Endodermal cell (in vitro differentiated cells): ENCODE results near the gene ACACA. TPM values are rescaled to one million over a fixed set of nuclear protein-coding genes. Genes with fewer than 3 reads are reported as not detected.
A peak's percentile ranks its signal among the peaks of the same experiment; 100 is the strongest.
"Not testable (repeated sequence)": the region's sequence is repeated elsewhere in the genome, so short reads cannot be mapped to it uniquely, and the experiment has no call there.

Experiments used
- DNase-seq: peaks from one replicate; pipeline ENCODE4 v3.0.0-alpha.2; 2017
- H3K27ac ChIP-seq: 2 replicates; pipeline ENCODE4 v1.5.1; 2013; ENCODE audit warnings: mild to moderate bottlenecking, low read depth, low read length, moderate library complexity
- H3K27me3 ChIP-seq: 2 replicates; pipeline ENCODE4 v1.6.1; 2013; ENCODE audit warnings: mild to moderate bottlenecking, low read length, moderate library complexity; ENCODE audit not compliant: insufficient read depth, control insufficient read depth, poor library complexity, severe bottlenecking
- H3K36me3 ChIP-seq: 2 replicates; pipeline ENCODE4 v1.7.0; 2013; ENCODE audit warnings: mild to moderate bottlenecking, low read length, moderate library complexity; ENCODE audit not compliant: control insufficient read depth, insufficient read depth
- H3K4me1 ChIP-seq: one replicate; pipeline ENCODE4 v1.7.0; 2013; ENCODE audit warnings: low read length; ENCODE audit not compliant: control insufficient read depth, insufficient read depth
- H3K4me3 ChIP-seq: 2 replicates; pipeline ENCODE4 v1.5.1; 2013; ENCODE audit warnings: mild to moderate bottlenecking, low read length, moderate library complexity
- H3K9ac ChIP-seq: 2 replicates; pipeline ENCODE4 v1.6.1; 2013; ENCODE audit warnings: mild to moderate bottlenecking, low read length, moderate library complexity; ENCODE audit not compliant: poor library complexity, severe bottlenecking; ENCODE audit errors: extremely low read depth
- H3K9me3 ChIP-seq: 2 replicates; pipeline ENCODE4 v1.6.1; 2013; ENCODE audit warnings: mild to moderate bottlenecking, low read length, moderate library complexity; ENCODE audit not compliant: control insufficient read depth
- H3K27ac Mint-ChIP-seq: 2 replicates; pipeline ENCODE4 v1.8.0; 2020; ENCODE audit warnings: mixed read lengths
- H3K27me3 Mint-ChIP-seq: 2 replicates; pipeline ENCODE4 v1.8.0; 2021; ENCODE audit warnings: mild to moderate bottlenecking, mixed read lengths; ENCODE audit not compliant: insufficient read depth
- H3K36me3 Mint-ChIP-seq: 2 replicates; pipeline ENCODE4 v1.8.0; 2020; ENCODE audit warnings: low read depth, mixed read lengths
- H3K4me1 Mint-ChIP-seq: 2 replicates; pipeline ENCODE4 v1.8.0; 2020; ENCODE audit warnings: mixed read lengths
- H3K4me3 Mint-ChIP-seq: 2 replicates; pipeline ENCODE4 v1.8.0; 2020; ENCODE audit warnings: mild to moderate bottlenecking, moderate library complexity, mixed read lengths
- H3K9me3 Mint-ChIP-seq: 2 replicates; pipeline ENCODE4 v1.8.0; 2020; ENCODE audit warnings: mild to moderate bottlenecking, mixed read lengths
- WGBS, 2 experiments: methylation state at CpG; one replicate each; pipeline versions ENCODE4 v1.1.5 to v1.1.7; 2013; ENCODE audit warnings: missing lambda C conversion rate in 2 of 2, mixed read lengths in 1 of 2; ENCODE audit not compliant: insufficient coverage in 1 of 2, insufficient read length in 1 of 2; 5-methylcytosine and 5-hydroxymethylcytosine counted together
- total RNA-seq, 2 donors: library from RNA; stranded (reverse); fragmentation: NEBNext Ultra II Directional in 1 of 2; extraction: Animal tissue kit (Norgen Biotek cat#: 25700) in 1 of 2; gene quantifications; 2 replicates in 1 of 2; 3 replicates in 1 of 2; pipeline ENCODE4 v1.2.1, GENCODE V29; 2021
- TF ChIP-seq, protein P1 (sequence below): fragments of 200-600 bp; sonication (generic); conservative IDR thresholded peaks from 2 replicates; pipeline ENCODE4 v1.5.0; 2021; ENCODE audit warnings: antibody characterized with exemption, mild to moderate bottlenecking

Gene ACACA
- total RNA-seq, 2 donors from 2014 or later: 66.7 to 68.6 TPM

GRCh38 chr17:37417852-37418251 is 11.2 kb upstream of the ACACA start:
- Histone ChIP-seq H3K4me1 (no peaks in the 10 kb centered on the region), H3K4me3 (no peak overlapping the region), H3K9me3 (peaks cover 6% of the 10 kb centered on the region), H3K27me3 (no peaks in the 10 kb centered on the region), H3K9ac (no peak overlapping the region), H3K27ac (no peak overlapping the region), H3K36me3 (peaks cover 64% of the 10 kb centered on the region)
- 98 to 100% methylated on average over 1 to 2 of the region's 2 CpGs for WGBS, 2 experiments
- DNase-seq: no peak
- Mint-ChIP-seq H3K36me3 (peaks cover 58% of the 10 kb centered on the region), H3K4me3 (no peak overlapping the region), H3K4me1 (peaks cover 3% of the 10 kb centered on the region), H3K27me3 (no peaks in the 10 kb centered on the region), H3K9me3 (peaks cover 6% of the 10 kb centered on the region), H3K27ac (no peak overlapping the region)
- TF ChIP-seq, protein P1, sequence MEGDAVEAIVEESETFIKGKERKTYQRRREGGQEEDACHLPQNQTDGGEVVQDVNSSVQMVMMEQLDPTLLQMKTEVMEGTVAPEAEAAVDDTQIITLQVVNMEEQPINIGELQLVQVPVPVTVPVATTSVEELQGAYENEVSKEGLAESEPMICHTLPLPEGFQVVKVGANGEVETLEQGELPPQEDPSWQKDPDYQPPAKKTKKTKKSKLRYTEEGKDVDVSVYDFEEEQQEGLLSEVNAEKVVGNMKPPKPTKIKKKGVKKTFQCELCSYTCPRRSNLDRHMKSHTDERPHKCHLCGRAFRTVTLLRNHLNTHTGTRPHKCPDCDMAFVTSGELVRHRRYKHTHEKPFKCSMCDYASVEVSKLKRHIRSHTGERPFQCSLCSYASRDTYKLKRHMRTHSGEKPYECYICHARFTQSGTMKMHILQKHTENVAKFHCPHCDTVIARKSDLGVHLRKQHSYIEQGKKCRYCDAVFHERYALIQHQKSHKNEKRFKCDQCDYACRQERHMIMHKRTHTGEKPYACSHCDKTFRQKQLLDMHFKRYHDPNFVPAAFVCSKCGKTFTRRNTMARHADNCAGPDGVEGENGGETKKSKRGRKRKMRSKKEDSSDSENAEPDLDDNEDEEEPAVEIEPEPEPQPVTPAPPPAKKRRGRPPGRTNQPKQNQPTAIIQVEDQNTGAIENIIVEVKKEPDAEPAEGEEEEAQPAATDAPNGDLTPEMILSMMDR: no peak

DNA sequence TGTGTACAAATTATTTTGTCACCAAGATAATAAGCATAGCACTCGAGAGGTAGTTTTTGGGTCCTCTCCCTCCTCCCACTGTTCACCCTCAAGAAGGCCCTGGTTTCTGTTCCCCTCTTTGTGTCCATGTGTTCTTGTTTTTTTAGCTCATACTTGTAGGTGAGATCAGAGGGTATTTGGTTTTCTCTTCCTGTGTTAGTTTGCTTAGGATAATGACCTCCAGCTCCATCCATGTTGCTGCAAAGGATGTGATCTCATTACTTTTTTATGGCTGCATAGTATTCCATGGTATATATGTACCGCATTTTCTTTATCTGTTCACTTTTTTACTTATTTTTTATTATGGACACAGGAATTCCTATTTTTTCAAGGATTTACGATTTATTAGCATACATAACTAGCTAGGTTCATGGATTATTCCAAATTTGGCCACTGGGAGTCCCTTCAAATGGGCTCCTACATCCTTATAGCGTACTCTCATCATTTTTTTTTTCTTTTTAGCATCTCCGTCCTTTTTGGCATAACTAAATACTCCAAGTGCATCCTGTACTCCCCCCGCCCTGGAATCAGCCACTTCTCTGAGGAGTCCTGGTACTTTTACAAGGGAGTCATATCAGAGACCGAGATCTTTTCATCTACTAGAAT is 7.4 kb upstream of the ACACA start:
- Histone ChIP-seq H3K27ac (no peak overlapping the region), H3K4me1 (no peaks in the 10 kb centered on the region), H3K4me3 (no peak overlapping the region), H3K9me3 (peaks cover 6% of the 10 kb centered on the region), H3K27me3 (no peaks in the 10 kb centered on the region), H3K36me3 (peaks cover 75% of the 10 kb centered on the region), H3K9ac (no peak overlapping the region)
- Mint-ChIP-seq H3K27ac (no peak overlapping the region), H3K4me3 (no peak overlapping the region), H3K36me3 (peaks cover 64% of the 10 kb centered on the region), H3K4me1 (peaks cover 3% of the 10 kb centered on the region), H3K27me3 (no peaks in the 10 kb centered on the region), H3K9me3 (peaks cover 6% of the 10 kb centered on the region)
- TF ChIP-seq, protein P1: peak; percentile 65
- no peak for DNase-seq
- WGBS, 2 experiments: 96 to 99% methylated on average over 6 to 7 of the region's 7 CpGs

GRCh38 chr17:37410357-37410756 is 3.7 kb upstream of the ACACA start:
- H3K4me3 ChIP-seq: no peak overlapping the region
- no peaks in the 10 kb centered on the region for H3K4me1 ChIP-seq
- 94 to 99% methylated on average over 3 of the region's 3 CpGs for WGBS, 2 experiments
- peaks cover 52% of the 10 kb centered on the region for H3K36me3 ChIP-seq
- Mint-ChIP-seq H3K4me3 (no peak overlapping the region), H3K36me3 (peaks cover 52% of the 10 kb centered on the region), H3K27me3 (no peaks in the 10 kb centered on the region), H3K27ac (no peak overlapping the region), H3K4me1 (peaks cover 12% of the 10 kb centered on the region), H3K9me3 (peaks cover 6% of the 10 kb centered on the region)
- no peaks in the 10 kb centered on the region for H3K27me3 ChIP-seq
- DNase-seq: no peak
- no peak overlapping the region for H3K27ac ChIP-seq
- TF ChIP-seq, protein P1: no peak
- H3K9ac ChIP-seq: no peak overlapping the region
- H3K9me3 ChIP-seq: peaks cover 6% of the 10 kb centered on the region

- peaks cover 37% of the 10 kb centered on the region for H3K36me3 Mint-ChIP-seq
- 95% methylated on average over 13 of the region's 13 CpGs for WGBS, 2 experiments
- H3K27ac ChIP-seq, H3K9me3 ChIP-seq, H3K9ac ChIP-seq, H3K9me3 Mint-ChIP-seq, H3K27me3 ChIP-seq, H3K27me3 Mint-ChIP-seq, H3K4me1 ChIP-seq, DNase-seq: not testable (repeated sequence)
- Histone ChIP-seq H3K36me3 (peaks cover 35% of the 10 kb centered on the region), H3K4me3 (peak overlapping the region; percentile 96)
- H3K4me1 Mint-ChIP-seq: peaks cover 15% of the 10 kb centered on the region
- peak overlapping the region; percentile 98 for H3K4me3 Mint-ChIP-seq
- H3K27ac Mint-ChIP-seq: peak overlapping the region; percentile 39
Measured at GRCh38 chr17:37408145-37408479, 1.5 kb upstream of the ACACA start.
